Stimulated activated naive B cell treated with anti-CD40 and anti-IgM and Interleukin-4, amounts not matched to agents 10 μg/mL and 1 μg/mL and 100 μg/mL, for 72 hours (primary cell): ENCODE measurements around the gene CAPRIN1.
"Not testable (repeated sequence)": the region's sequence is repeated elsewhere in the genome, so short reads cannot be mapped to it uniquely, and the experiment has no call there.

Experiments used
- ATAC-seq, 2 donors: fragments of 150-1000 bp; cut with Tn5 transposase; replicated peaks; 2 replicates each; pipeline ENCODE4 v1.10.0; 2021; ENCODE audit warnings: moderate library complexity in 1 of 2
- DNase-seq: peaks from one replicate; pipeline ENCODE4 v3.0.0; 2021
- H3K27ac Mint-ChIP-seq: one replicate; pipeline ENCODE4 v1.8.0; 2022; ENCODE audit warnings: mild to moderate bottlenecking, mixed read lengths
- H3K27me3 Mint-ChIP-seq, 2 donors: one replicate each; pipeline ENCODE4 v1.8.0; 2022; ENCODE audit warnings: mixed read lengths in 2 of 2
- H3K36me3 Mint-ChIP-seq, 2 donors: one replicate each; pipeline ENCODE4 v1.8.0; 2022; ENCODE audit warnings: mixed read lengths in 2 of 2, mild to moderate bottlenecking in 1 of 2
- H3K4me1 Mint-ChIP-seq, 2 donors: one replicate each; pipeline ENCODE4 v1.8.0; 2022; ENCODE audit warnings: mixed read lengths in 2 of 2, mild to moderate bottlenecking in 1 of 2
- H3K4me3 Mint-ChIP-seq, 2 donors: one replicate each; pipeline ENCODE4 v1.8.0; 2022; ENCODE audit warnings: mild to moderate bottlenecking in 2 of 2, mixed read lengths in 2 of 2, moderate library complexity in 1 of 2
- H3K9me3 Mint-ChIP-seq, 2 donors: one replicate each; pipeline ENCODE4 v1.8.0; 2022; ENCODE audit warnings: mixed read lengths in 2 of 2, mild to moderate bottlenecking in 1 of 2

The CAPRIN1 gene

DNA sequence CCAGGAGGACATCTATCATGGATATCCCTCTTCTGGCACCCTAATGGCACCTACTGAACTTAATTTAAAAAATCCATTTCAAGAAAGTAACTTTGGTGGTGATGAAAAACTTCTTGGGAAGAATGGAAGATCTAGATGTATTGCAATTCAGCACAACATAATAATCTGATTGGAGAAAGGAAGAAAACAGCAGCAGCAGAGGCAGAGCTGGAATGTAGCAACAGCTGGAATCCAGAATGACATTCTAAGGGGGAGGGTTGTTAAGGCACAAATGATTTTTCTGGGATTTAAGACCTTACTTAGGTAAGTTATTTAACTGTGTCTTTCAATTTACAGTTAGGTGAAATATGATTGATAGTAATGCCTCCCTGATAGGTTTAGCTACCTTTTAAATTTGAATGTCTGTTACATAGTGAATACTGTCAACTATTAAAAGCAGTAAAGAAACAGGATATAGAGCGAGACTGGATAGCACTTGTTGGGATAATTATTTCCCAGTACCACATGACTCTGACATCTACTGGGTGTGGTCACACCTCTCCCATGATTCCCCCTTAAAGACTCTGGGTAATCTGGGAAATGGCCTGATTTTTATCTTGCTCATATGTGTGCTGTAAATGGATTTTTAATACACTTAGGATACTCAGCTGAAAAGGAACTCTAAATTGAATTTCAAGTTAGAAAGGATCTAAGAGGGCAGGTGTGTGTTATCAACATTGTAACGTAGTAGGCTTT lies 11.7 kb downstream of the CAPRIN1 start:
- Mint-ChIP-seq H3K4me3 (no peak overlapping the region), H3K27me3 (no peaks in the 10 kb centered on the region), H3K36me3 (peaks cover 17 to 42% of the 10 kb centered on the region in 2 donors), H3K27ac (no peak overlapping the region), H3K9me3 (no peaks in the 10 kb centered on the region), H3K4me1 (peaks cover 33 to 54% of the 10 kb centered on the region in 2 donors)
- DNase-seq (no peak), ATAC-seq (no peak)

GRCh38 chr11:34064291-34064690 lies 12.8 kb downstream of the CAPRIN1 start:
- no peak for ATAC-seq
- H3K36me3 Mint-ChIP-seq = peaks cover 13 to 33% of the 10 kb centered on the region in 2 donors
- H3K4me1 Mint-ChIP-seq = peaks cover 29 to 47% of the 10 kb centered on the region in 2 donors
- H3K27me3 Mint-ChIP-seq = no peaks in the 10 kb centered on the region
- no peak overlapping the region for H3K27ac Mint-ChIP-seq
- no peak overlapping the region for H3K4me3 Mint-ChIP-seq
- no peak for DNase-seq
- no peaks in the 10 kb centered on the region for H3K9me3 Mint-ChIP-seq

GRCh38 chr11:34065505-34066203 lies 14.1 kb downstream of the CAPRIN1 start:
- ATAC-seq = peak in 1 of 2 donors; percentile 25
- H3K36me3 Mint-ChIP-seq = peaks cover 13 to 32% of the 10 kb centered on the region in 2 donors
- no peak for DNase-seq

GRCh38 chr11:34066766-34067165 lies 15.2 kb downstream of the CAPRIN1 start:
- H3K27me3 Mint-ChIP-seq, DNase-seq, H3K4me3 Mint-ChIP-seq, ATAC-seq, H3K9me3 Mint-ChIP-seq: not testable (repeated sequence)
- peak overlapping the region; percentile 59 for H3K27ac Mint-ChIP-seq
- H3K4me1 Mint-ChIP-seq = peaks cover 27 to 42% of the 10 kb centered on the region in 2 donors
- peaks cover 15 to 31% of the 10 kb centered on the region in 2 donors for H3K36me3 Mint-ChIP-seq

More at GRCh38 chr11:34065505-34066203, 14.1 kb downstream of the CAPRIN1 start:
- Mint-ChIP-seq H3K4me3 (no peak overlapping the region), H3K27ac (peak overlapping the region; percentile 14), H3K4me1 (peaks cover 27 to 42% of the 10 kb centered on the region in 2 donors), H3K9me3 (no peaks in the 10 kb centered on the region), H3K27me3 (no peaks in the 10 kb centered on the region)

DNA sequence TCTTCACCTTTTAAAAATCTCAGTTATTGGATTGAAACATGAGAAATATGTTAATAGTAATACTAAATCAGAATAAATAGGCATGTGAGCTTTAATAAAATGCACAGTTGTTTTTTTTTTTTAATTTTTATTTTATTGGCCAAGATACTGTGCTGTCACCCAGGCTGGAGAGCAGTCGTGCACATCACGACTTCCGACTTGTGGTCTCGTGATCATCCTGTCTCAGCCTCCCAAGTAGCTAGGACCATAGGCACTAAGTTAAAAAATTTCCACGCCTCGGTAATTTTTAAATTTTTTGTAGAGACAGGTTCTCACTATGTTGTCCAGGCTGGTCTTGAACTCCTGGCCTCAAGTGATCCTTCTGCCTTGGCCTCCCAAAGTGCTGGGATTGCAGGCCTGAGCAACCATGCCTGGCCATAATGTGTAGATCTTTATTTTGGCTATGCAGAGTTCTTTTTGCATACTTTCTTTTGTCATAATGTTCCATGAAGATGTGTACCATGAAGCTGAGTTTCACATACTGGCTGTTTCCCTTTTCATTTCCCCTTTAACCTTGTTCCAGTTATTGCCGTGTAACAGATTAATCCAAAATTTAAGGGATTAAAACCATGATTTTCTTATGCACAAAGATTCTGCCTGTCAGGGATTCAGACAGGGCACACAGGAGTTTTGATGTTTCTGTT lies 16.0 kb downstream of the CAPRIN1 start:
- DNase-seq = no peak
- ATAC-seq = peak; percentile 65 to 70
- Mint-ChIP-seq H3K36me3 (peaks cover 11 to 26% of the 10 kb centered on the region in 2 donors), H3K27ac (peak overlapping the region; percentile 85), H3K9me3 (no peaks in the 10 kb centered on the region), H3K4me3 (peak overlapping the region in 1 of 2 donors; percentile 31), H3K4me1 (peaks cover 24 to 35% of the 10 kb centered on the region in 2 donors), H3K27me3 (no peaks in the 10 kb centered on the region)

DNA sequence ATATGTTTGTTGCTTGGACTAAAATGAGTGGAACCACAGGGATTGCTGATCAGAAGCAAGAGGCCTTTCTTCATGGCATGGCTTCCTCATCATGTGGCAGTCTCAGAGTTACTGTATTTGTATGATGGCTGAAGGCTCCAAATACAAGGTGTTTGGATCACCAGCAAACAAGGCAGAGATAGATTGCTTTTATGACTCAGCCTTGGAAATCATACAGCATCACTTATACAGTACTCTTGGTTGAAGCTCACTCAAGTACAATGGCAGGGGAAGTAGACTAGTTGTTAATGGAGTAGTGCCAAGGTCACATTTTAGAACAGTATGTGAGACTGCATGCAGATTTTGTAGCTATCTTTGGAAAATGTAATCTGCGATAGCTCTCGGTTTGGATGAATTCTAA lies 16.6 kb downstream of the CAPRIN1 start:
- DNase-seq (no peak), ATAC-seq (peak; percentile 54 to 69)
- Mint-ChIP-seq H3K27me3 (no peaks in the 10 kb centered on the region), H3K9me3 (no peaks in the 10 kb centered on the region), H3K4me3 (no peak overlapping the region), H3K4me1 (peaks cover 21 to 31% of the 10 kb centered on the region in 2 donors), H3K36me3 (peaks cover 8 to 23% of the 10 kb centered on the region in 2 donors), H3K27ac (peak overlapping the region; percentile 85)

GRCh38 chr11:34071306-34071705 lies 19.8 kb downstream of the CAPRIN1 start:
- not testable (repeated sequence) for H3K9me3 Mint-ChIP-seq, DNase-seq, ATAC-seq, H3K27me3 Mint-ChIP-seq, H3K4me3 Mint-ChIP-seq
- H3K4me1 Mint-ChIP-seq = peaks cover 15 to 23% of the 10 kb centered on the region in 2 donors
- peaks cover 16 to 25% of the 10 kb centered on the region in 2 donors for H3K36me3 Mint-ChIP-seq
- peak overlapping the region; percentile 65 for H3K27ac Mint-ChIP-seq

GRCh38 chr11:34072041-34072440 lies 20.5 kb downstream of the CAPRIN1 start:
- Mint-ChIP-seq H3K27me3 (no peaks in the 10 kb centered on the region), H3K4me1 (peaks cover 14 to 19% of the 10 kb centered on the region in 2 donors)

DNA sequence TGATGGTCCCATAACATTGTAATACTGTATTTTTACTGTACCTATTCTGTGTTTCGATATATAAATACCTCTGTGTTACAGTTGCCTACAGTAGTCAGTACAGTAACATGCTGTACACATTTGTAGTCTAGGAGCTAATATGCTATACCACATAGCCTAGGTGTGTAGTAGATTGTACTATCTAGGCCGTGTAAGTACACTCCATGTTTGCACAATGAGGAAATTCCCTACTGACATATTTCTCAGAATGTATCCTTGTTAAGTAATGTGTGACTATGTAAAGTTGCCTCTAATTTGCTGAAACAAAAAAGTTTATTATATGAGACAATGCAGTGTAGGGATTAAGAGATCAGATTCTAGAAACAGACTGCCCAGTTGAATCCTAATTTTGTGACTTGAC lies 21.3 kb downstream of the CAPRIN1 start:
- H3K4me1 Mint-ChIP-seq = peaks cover 10 to 12% of the 10 kb centered on the region in 2 donors
- H3K4me3 Mint-ChIP-seq = no peak overlapping the region
- H3K36me3 Mint-ChIP-seq = peaks cover 17 to 23% of the 10 kb centered on the region in 2 donors
- ATAC-seq = no peak
- no peaks in the 10 kb centered on the region for H3K9me3 Mint-ChIP-seq
- H3K27ac Mint-ChIP-seq = no peak overlapping the region
- no peaks in the 10 kb centered on the region for H3K27me3 Mint-ChIP-seq
- DNase-seq = no peak

More at GRCh38 chr11:34072041-34072440, 20.5 kb downstream of the CAPRIN1 start:
- DNase-seq (no peak), ATAC-seq (no peak)
- no peak overlapping the region for H3K4me3 Mint-ChIP-seq
- H3K27ac Mint-ChIP-seq = no peak overlapping the region
- peaks cover 16 to 26% of the 10 kb centered on the region in 2 donors for H3K36me3 Mint-ChIP-seq
- no peaks in the 10 kb centered on the region for H3K9me3 Mint-ChIP-seq

DNA sequence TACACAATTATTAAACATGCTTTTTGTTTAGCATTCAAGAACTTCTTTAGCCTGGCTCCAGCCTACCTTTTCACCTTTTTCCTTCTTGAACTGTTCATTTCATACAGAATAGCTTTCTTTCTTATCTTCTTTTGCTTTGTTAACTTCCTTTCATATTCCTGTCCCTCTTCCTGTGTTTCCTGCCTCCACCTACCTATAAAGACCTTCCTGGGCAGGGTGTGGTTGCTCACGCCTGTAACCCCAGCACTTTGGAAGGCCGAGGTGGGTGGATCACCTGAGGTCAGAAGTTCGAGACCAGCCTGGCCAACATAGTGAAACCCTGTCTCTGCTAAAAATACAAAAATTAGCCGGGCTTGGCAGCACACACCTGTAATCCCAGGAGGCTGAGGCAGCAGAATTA lies 22.9 kb downstream of the CAPRIN1 start:
- Mint-ChIP-seq H3K36me3 (peaks cover 23 to 25% of the 10 kb centered on the region in 2 donors), H3K4me1 (peaks cover 4 to 6% of the 10 kb centered on the region in 2 donors), H3K27ac (peak overlapping the region; percentile 79)

DNA sequence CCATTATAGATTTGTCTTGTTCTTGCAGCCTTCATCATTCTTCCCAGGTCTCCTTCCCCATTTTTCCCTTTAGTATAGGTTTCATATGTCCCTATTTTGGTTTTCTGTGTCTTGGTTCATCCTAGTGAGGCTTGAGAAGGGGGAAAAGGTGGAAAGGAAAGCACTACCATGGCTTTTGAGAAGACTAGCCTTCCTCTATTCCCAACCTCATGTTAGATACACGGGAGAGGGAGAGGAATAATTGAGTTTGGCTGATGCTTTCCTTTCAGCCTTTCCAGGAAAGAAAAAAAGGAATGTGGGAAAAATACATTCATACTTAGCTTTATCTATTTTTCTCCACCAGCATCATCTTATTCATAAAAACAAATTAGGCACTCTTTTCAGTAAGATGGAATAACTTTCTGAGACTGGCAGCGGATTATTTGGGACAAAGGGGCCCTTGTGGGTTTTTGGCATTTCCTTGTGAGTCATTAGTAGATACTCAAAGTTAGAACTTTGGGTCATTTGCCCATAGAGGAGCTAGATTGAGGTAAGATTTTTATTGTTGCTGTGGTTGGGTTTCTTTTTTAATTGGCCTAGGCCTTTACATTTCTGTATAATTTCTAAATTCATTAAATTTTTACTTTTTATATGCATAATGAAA lies 23.8 kb downstream of the CAPRIN1 start:
- no peak for ATAC-seq
- Mint-ChIP-seq H3K27ac (no peak overlapping the region), H3K36me3 (peaks cover 23 to 24% of the 10 kb centered on the region in 2 donors), H3K27me3 (no peaks in the 10 kb centered on the region), H3K4me1 (peaks cover 4 to 6% of the 10 kb centered on the region in 2 donors), H3K9me3 (no peaks in the 10 kb centered on the region), H3K4me3 (no peak overlapping the region)
- no peak for DNase-seq

More for the DNA sequence above, 22.9 kb downstream of the CAPRIN1 start:
- H3K4me3 Mint-ChIP-seq = no peak overlapping the region
- DNase-seq = no peak
- no peaks in the 10 kb centered on the region for H3K27me3 Mint-ChIP-seq
- H3K9me3 Mint-ChIP-seq = no peaks in the 10 kb centered on the region
- no peak for ATAC-seq

DNA sequence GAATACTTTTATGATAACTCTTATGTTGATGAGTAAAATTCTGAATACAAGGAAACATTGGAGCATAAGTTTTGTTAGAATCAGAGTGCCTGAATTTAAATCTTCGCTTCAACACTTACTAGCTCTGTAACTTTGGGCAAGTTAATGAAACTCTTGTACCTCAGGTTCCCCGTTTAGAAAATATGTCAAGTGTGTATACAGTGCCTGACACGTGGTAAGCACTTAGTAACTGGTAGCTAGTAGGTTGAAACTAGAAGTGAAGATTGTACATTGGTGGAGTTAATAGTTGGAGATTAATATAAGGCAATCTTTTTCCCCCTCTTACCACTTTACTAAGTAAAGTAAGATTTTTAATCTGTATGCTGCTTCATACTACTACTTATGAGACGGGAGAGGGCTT lies 29.1 kb downstream of the CAPRIN1 start:
- Mint-ChIP-seq H3K4me3 (no peak overlapping the region), H3K27ac (no peak overlapping the region), H3K27me3 (no peaks in the 10 kb centered on the region), H3K4me1 (peaks cover 2 to 4% of the 10 kb centered on the region in 2 donors), H3K9me3 (no peaks in the 10 kb centered on the region), H3K36me3 (peaks cover 29 to 41% of the 10 kb centered on the region in 2 donors)
- ATAC-seq = no peak
- no peak for DNase-seq

DNA sequence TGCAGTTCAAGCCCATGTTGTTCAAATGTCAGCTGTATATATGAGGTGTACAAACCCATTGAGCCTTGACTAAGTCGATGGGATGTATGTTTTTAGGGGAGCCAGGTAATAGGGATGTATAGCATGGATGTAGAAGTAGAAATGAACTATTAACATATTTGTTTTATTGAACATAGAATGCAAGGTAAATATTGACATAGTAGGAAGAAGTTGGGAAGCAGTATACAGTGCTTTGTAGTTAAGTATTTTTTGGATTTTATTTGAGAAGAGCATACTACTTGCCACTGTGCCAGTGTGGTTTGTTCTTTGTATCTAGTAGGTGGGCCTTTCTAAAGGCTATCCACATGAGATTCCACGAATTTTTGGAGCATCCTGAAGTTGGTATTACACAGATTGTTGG lies 33.1 kb downstream of the CAPRIN1 start:
- Mint-ChIP-seq H3K4me1 (peaks cover 4 to 9% of the 10 kb centered on the region in 2 donors), H3K27ac (peak overlapping the region; percentile 15), H3K4me3 (no peak overlapping the region), H3K36me3 (peaks cover 28 to 44% of the 10 kb centered on the region in 2 donors), H3K27me3 (no peaks in the 10 kb centered on the region), H3K9me3 (no peaks in the 10 kb centered on the region)
- no peak for DNase-seq
- no peak for ATAC-seq
